Left renal pelvis (tissue), 4 donors: ENCODE measurements around the gene MYCN. TPM values are rescaled to one million over a fixed set of nuclear protein-coding genes. Genes with fewer than 3 reads are reported as not detected.
"Not testable (repeated sequence)": the region's sequence is repeated elsewhere in the genome, so short reads cannot be mapped to it uniquely, and the experiment has no call there.

ENCODE experiments used
- DNase-seq, 4 donors: peaks; one replicate each; pipeline ENCODE4 v3.0.0-alpha.2; 2013; ENCODE audit warnings: low read depth in 4 of 4, low spot score in 3 of 4
- polyA plus RNA-seq, 4 donors: library from polyadenylated mRNA; unstranded; fragments of 120-200 nt; gene quantifications; one replicate each; pipeline ENCODE4 v1.2.1, GENCODE V29; 2013; ENCODE audit not compliant: insufficient read length in 4 of 4

Gene MYCN
- polyA plus RNA-seq, 4 donors, result 6.8 to 37.7 (median 34.3) TPM

DNA sequence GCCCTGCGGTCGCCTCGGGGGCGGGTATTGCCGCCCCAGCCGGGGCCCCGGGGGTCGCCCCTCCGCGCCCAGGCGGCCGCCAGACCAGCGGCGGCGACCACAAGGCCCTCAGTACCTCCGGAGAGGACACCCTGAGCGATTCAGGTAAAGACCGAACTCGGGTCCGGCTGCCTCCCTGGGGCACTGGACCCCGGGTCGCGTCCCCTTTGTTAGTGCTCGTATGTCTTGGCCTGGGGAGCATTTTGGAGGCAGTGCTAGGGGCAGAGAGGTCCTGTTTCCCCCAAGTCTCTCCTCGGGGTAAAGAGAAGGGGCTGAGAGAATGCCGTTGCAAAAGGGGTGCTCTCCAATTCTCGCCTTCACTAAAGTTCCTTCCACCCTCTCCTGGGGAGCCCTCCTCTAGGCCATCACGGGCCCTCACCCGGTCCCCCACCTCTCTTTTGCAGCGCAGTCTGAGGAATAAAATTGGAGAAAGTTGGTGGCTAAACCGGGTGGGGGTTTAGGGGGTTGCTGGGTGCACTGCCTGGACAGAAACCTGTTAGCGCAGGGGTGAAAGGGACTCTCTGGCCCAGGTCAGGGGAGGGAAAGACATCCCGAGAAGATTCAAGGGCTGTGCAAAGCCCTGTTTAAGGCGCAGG lies 2.5 kb downstream of the MYCN start:
- no peak for DNase-seq

DNA sequence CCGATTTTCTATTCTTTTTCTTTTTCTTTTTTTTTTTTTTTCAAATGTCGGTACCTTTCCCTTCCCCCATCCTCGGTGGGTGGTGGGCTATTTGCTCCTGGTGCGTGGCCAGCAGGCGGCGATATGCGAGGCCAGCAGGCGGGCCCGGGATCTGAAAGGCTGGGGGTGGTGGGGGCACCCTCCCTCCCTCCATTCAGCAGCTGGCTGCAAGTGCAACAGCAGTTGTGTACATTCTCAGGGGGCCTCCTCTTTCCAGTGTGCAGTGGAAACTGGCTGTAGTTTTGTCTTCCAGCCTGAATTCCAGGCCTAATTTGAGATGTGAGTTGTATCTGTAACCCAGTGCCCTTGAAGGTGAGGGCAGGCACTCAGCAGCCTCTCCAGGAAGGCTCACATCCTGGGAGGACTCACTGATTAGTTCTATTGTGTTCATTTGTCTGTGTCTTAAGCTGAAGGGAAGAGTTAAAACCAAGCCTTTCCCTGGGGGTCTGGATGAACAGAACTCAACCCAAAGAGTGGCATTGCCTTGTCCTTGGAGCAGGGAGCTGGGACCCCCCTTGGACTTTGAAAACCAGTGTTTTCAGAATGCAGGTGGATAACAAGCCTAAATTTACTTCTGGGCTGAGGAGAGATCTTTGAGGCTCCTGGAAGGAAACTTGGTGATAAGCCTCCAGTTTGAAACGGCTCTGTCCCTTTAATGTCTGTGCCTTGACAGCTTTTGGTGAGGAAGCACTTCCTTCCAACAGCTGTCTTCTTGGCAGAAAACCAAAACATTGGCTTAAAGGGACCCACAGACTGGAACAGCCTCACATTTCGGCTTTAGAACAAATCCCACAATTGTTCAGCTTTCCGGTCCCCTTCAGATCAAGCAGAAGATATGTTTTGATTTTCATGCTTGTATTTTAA lies 3.3 kb downstream of the MYCN start:
- peak; percentile 60 to 77 (median 68) for DNase-seq

DNA sequence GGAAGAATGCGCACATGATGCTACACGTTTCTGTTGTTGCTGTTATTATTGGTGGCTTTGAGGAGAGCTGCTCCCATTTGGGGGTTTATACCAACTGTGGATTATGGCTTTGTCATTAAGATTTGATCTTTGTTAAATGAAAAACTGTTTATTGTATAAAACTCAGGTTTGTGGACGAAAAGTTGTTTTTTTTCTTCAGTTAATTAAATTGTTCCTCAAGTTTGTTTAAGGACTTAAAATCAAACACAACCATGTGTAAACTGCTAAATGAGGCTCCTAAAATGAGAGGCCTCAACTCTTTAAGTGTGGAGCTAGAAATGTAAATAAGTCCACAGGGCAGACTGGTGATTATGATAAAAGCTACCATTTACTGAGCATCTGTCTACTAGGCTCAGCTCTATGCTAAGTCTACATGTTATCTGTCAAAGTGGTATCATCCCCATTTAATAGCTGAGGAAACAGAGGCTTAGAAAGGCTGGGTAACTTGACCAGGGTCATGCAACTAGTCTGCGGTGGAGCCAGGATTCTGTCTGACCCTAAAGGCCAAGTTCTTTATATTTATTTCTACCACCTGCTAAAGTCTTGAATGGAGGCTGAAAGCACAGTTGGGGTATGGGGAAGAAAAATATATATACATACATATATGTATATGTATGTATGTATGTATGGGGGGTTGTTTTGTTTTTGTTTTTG lies 4.1 kb downstream of the MYCN start:
- no peak for DNase-seq

DNA sequence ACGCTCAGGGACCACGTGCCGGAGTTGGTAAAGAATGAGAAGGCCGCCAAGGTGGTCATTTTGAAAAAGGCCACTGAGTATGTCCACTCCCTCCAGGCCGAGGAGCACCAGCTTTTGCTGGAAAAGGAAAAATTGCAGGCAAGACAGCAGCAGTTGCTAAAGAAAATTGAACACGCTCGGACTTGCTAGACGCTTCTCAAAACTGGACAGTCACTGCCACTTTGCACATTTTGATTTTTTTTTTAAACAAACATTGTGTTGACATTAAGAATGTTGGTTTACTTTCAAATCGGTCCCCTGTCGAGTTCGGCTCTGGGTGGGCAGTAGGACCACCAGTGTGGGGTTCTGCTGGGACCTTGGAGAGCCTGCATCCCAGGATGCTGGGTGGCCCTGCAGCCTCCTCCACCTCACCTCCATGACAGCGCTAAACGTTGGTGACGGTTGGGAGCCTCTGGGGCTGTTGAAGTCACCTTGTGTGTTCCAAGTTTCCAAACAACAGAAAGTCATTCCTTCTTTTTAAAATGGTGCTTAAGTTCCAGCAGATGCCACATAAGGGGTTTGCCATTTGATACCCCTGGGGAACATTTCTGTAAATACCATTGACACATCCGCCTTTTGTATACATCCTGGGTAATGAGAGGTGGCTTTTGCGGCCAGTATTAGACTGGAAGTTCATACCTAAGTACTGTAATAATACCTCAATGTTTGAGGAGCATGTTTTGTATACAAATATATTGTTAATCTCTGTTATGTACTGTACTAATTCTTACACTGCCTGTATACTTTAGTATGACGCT lies 5.8 kb downstream of the MYCN start:
- no peak for DNase-seq

DNA sequence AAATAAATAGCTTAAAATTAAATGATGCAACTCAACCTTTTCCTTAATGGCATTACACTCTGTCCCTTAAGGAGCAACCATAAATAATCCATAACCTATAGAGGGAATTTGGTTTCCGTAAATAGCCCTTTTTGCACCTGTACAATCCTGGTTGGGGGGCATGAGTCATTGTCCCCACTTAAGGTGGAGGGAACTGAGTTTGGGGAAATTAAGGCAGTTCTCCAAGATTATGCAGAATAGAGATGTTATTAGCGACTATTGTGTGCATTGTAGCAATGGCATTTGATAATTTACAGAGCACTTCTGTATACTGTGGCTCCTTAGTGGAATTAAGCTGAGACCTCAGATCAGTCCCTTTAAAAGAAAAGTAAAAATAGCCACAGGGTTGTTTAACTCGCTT lies 6.6 kb downstream of the MYCN start:
- DNase-seq, result no peak

DNA sequence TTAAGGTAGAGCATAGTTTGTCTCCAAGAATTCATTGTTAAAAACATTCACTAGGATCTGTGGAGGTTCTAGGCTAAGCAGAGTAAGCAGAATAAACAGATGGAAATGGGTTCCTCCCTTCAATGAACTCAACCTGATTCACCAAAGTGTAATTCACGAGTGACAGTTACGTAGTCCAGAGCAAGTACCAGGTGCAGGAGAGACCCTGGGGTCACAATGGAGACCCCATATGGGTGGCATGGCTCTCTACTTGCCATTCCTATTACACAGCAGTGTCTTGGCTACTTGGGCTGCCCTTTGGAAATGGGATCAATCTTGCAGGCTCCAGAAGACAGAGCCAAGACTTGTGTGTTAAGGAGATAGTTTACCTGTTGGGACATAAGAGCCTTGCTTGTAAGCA lies 7.1 kb downstream of the MYCN start:
- DNase-seq, result no peak

DNA sequence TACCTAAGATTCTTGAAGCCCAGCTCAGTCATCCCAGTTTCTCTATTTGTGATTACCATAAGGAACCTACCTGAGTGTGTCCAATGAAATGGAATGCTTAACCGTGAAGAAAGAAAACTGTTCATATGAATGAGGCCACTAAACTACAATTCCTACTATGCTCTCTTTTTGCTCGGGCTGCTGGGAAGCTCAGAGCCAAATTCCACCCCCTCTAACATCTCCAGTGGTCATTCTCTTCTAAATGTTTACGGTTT lies 8.3 kb downstream of the MYCN start:
- DNase-seq, result no peak

DNA sequence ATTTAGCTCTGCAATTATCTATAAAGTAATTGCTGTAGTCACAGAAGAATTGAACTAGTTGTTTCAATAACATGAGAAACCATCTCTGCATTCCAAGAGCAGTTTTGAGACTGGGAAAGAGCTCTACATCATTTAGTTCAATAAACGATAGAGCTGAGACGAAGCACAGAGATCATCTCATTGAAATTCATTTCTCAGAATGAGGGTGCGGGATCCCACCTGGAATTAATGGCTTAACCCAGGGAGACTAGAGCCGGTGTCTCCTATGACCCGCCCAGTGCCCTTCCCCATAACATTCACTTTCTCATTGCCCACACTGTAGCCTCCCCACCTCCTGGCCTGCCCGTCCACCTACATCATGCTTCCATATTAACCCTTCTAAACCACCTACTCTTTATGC lies 8.8 kb downstream of the MYCN start:
- DNase-seq, result no peak

DNA sequence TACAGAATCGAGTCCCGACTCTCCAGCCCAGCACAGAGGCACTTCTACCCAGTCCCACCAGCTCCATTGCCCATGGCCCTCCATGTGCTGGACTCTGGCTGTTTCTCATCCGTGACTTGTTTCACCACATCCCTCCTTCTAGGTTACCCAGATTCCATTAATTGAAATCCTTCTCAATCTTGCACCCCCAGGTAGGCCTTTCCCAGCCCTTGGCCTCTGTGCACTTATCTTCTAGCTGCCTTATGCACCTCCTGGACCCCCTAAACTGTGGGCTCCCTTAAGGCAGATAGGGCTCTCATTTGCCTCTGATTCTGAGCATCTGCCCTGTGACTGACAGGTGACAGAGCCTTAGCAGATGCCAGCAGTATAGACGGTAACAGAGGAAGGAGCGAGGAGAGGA lies 9.2 kb downstream of the MYCN start:
- no peak for DNase-seq

DNA sequence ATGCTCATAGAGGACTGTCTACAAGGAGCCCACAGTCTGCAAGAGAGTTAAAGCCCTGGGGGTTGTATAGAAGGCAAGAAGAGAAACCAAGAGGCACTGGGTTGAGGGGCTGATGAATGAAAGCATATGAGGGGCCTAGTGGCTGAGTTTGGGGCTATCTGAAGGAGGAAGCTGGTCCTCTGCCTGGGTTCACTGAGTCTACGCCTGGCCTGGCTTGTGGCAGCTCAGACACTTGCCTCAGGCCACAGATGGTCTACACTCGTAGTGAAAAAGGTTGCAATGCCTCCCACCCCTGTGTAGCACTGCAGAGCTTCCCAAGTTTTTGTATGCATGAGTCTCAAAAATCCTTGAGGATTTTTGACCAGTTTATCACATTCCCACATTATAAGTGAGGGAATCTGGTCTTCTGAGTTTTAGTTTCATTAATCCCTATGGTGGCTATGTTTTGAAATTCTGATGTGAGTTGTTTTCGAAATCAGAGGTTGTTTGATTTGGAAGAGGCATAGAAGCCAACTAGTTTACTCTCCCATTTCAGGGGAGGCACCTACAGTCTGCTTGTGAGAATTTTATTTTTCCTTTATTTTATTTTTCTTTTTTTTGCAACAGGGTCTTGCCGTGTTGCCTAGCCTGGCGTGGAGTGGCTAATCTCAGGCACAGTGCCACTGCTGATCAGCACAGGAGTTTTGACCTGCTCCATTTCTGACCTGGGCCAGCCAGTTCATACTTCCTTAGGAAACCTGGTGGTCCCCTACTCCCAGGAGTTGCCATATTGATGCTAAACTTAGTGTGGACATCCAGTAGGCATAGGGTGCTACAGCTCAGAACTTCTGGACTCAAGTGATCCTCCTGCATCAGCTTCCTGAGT lies 10.0 kb downstream of the MYCN start:
- no peak for DNase-seq

DNA sequence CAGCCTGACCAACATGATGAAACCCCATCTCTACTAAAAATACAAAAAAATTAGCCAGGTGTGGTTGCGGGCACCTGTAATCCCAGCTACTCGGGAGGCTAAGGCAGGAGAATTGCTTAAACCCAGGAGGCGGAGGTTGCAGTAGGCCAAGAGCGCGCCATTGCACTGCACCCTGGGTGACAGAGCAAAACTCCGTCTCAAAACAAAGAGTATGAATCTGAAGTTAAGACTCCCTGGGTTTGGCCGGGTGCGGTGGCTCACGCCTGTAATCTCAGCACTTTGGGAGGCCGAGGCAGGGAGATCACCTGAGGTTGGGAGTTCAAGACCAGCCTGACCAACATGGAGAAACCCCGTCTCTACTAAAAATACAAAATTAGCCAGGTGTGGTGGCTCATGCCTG lies 11.6 kb downstream of the MYCN start:
- not testable (repeated sequence) for DNase-seq

DNA sequence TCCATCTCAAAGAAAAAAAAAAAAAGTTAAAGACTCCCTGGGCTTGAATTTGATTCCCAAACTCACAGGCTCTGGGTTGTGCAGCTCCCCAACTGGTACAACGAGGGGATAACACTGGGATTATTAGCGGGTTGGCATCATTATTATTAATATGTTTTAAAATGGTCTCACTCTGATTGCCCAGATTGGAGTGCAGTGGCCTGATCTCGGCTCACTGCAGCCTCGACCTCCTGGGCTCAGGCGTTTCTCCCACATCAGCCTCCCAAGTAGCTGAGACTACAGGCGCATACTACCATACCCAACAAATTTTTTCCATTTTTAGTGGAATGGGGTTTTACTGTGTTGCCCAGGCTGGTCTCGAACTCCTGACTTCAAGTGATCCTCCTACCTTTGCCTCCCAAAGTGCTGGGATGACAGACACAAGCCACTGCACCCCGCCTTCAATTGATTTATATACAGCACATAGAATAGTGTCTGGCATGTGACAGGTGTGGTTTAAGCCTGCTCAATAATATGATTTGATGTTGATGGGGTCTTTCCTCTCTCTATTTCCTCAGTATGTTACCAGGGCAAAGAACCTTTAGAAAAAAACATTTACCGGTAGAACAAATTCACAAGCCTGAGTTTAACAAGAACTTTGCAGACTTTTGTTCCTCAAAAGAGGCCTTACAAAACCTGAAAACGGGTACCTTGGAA lies 12.2 kb downstream of the MYCN start:
- no peak for DNase-seq

DNA sequence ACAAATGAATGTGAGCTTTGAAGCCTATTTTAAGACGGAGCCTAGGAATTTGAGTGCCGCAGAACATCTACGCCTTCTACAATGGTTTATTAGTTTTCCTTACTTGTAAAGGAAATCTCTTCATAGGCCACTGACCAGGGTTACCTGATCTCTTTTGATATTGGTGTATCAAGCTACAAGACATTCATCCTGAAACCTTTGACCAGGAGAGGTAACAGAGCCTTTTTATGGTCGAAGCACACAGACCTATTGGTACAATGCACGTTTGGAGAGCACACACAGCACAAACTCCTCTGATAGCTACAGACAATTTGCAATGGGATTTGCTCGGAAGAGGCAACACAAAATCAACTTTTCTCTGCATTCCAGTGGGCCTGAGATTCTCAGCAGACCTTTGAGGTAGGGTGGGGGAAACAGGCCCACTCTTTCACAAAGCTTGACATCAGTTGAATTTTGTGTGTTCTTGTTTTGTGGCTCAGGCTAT lies 12.8 kb downstream of the MYCN start:
- peak in 1 of 4 donors; percentile 36 for DNase-seq

DNA sequence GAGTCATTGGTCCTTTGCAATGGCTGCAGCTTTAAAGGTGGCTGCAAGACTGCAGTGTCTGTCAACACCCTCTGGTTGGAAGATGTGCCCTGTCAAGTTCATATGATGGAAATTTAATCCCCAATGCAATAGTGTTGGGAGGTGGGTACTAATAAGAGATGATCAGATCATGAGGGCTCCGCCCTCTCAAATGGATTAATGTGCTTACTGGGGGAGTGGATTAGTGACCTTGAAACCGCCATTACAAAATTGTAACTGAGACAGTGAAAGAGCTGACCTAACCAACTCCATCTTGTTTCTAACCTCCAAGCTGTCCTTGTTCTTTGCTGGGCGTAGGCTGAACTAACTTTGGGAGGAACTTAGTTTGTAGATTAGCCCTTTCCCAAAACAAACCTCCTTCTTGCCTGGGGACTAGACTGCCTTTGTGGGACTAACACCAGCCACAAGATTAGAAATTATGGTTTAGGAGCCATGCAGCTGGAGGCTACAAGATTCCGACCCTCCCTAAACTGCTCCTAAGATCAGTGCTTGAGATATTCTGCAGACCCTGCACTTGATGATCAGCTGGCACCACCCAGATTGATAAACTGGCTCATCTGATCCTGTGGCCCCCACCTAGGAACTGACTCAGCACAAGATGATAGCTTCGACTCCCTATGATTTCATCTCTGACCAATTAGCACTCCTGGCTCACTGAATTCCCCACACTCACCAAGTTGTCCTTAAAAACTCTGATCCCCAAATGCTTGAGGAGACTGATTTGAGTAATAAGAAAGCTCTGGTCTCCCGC lies 13.7 kb downstream of the MYCN start:
- no peak for DNase-seq

DNA sequence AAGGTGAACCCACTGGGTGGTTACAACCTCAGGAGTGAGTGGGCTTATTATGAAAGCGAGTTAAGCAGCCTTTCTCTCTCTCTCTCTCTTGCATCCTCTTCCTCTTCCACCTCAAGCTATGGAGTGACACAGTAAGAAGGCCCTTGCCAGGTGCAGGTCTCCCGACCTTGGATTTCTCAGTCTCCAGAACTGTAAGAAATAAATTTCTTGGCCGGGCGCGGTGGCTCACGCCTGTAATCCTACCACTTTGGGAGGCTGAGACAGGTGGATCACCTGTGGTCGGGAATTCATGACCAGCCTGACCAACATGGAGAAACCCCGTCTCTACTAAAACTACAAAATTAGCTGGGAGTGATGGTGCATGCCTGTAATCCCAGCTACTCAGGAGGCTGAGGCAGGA lies 14.4 kb downstream of the MYCN start:
- no peak for DNase-seq

DNA sequence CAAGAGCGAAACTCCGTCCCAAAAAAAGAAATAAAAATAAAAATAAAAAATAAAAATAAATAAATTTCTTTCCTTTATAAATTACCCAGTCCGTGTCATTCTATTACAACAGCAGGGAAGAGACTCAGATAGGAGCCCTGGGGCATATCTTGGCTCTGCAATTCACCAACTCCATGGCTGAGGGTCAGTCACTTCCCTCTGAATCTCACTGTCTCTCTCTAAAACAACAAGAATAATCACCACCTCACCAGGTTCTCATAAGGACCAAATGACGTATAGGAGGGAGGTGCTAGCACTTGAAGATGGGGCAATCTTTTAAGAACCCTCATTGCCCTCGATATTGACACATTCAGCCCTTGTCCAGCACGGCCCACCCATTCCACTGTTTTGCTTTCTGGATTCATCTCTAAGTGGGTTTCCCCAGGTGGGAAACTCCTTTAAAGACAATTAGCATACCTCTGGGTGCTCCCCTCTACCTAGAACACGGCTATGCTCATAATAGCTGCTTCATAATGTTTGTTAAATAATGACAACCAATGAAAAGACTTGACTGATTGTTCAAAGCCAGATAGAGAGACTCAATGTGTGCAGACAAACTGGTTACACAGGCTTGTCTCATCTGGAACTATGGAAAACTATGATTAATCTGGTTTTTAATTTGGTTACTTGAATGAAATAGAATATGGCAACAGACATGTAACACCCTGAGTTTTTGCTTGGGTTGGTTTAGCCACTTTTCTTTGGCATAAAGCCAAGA lies 15.1 kb downstream of the MYCN start:
- no peak for DNase-seq

DNA sequence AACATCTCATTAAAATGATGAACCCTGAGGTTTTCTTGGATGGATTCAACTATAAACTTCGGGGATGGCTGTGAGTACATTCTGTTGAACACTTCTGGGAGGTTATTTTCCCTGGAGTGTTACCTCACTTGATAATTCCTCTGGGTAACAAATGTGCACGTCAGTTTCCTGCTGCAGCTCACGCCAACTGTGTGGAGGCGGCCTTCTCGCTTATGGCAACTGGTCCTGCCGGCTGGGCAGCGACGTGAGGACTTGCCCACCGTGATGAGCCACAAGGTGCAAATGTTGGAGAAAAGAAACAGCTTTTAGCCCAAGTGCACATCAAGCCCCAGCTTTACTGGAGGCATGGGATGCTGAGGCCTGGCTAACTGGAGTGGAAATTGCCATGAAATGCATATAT lies 15.9 kb downstream of the MYCN start:
- no peak for DNase-seq
